ENCODE results near the gene NXF3.

DNA sequence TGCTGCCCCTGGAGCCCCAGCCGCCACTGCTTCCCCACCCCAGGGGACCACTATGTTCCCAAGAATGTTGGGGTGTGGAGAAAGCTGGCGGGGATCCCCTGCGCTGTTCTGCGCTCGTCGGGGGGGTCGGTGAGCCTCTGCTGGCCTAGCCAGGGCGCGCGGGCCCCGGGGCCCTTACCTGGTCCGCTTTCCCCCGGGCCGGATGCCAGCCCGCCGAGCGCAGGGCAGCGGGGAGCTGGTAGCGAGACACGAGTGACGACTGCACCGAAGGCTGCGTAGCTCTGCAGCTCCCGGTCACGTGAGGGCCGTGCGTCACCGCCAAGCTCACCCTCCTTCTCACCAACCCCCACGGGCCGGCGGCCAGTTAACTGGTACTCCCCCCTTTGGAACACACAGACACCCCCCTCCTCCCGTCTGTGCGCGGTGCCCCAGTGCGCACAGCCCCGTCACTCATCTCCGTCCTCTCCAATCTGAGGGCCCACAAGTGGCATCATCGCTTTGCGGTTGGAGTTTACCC is 29.0 kb downstream of the NXF3 start, which contains the start of gene BEX1:
- TF ChIP-seq, protein P1, sequence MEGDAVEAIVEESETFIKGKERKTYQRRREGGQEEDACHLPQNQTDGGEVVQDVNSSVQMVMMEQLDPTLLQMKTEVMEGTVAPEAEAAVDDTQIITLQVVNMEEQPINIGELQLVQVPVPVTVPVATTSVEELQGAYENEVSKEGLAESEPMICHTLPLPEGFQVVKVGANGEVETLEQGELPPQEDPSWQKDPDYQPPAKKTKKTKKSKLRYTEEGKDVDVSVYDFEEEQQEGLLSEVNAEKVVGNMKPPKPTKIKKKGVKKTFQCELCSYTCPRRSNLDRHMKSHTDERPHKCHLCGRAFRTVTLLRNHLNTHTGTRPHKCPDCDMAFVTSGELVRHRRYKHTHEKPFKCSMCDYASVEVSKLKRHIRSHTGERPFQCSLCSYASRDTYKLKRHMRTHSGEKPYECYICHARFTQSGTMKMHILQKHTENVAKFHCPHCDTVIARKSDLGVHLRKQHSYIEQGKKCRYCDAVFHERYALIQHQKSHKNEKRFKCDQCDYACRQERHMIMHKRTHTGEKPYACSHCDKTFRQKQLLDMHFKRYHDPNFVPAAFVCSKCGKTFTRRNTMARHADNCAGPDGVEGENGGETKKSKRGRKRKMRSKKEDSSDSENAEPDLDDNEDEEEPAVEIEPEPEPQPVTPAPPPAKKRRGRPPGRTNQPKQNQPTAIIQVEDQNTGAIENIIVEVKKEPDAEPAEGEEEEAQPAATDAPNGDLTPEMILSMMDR (conservative IDR thresholded peaks at IDR 0.05): no peak
- TF ChIP-seq EZH2 (IDR thresholded peaks at IDR 0.05; ENCODE audit: low read depth): no peak
